HG03575 (cell line): ENCODE measurements around the gene SNX25.
"Not testable (repeated sequence)": the region's sequence is repeated elsewhere in the genome, so short reads cannot be mapped to it uniquely, and the experiment has no call there.

ENCODE experiments used
- ATAC-seq: cut with Tn5 transposase; IDR thresholded peaks from one replicate; pipeline ENCODE4 v1.9.1; 2021; ENCODE audit not compliant: unreplicated experiment, insufficient number of reproducible peaks, low FRiP score; ENCODE audit errors: extremely low read depth

Gene SNX25

DNA sequence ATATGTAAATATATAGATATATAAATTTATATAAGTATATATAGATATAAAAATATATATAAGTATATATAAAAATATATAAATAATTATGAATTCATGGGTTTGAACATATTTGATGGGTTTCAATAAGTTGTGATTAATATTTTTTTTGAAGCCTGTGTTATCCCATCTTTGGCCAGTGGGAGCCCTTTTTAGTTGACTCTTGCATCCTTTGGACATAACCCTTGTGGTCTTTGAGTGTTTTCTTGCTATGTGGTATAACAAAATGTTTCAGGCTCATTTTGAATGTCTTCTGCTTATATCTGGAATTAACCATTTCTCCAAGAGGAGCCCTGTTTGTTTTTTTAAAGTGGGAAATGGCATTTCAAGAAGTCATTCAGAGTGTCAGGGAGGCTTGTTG lies 15.2 kb downstream of the SNX25 start:
- ATAC-seq: no peak

DNA sequence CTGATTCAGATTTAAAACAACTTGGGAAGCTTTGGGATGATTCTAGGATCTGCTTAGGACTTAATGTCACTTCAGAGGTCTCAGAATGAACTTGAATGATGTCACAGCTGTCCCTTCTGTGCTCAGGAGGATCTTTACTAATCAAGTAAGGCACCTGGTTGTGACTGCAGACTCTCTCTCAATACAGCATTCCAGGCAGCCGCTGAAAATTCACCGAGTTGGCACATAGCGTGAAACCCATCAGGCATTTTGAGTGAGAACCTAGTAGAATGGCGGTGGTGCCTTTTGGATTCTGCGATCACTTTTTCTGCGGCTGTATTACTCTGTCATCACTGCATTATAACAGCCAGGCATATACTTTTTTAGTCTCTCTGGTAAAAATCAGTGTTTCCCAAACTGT lies 16.5 kb downstream of the SNX25 start:
- ATAC-seq: no peak

DNA sequence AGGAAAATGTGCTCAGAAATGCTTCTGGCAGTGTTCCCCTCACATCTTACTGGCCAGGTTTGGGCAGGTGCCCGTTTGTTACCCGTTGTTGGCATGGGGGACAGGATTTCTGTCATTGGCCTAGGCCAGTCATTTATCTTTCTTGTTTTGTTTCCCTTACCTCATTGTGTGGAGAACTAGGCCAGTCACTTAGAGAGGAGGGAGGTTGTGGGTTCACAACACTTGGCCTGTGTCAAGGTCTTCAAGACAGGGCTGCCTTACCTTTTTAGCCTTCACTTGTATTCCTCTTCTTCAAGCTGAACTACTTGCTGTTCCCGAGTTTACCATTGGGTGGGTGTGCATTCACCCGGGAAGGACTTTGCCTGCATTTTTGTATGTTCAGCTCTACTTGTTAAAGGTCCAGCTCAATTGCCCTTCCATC lies 17.7 kb downstream of the SNX25 start:
- ATAC-seq: no peak

DNA sequence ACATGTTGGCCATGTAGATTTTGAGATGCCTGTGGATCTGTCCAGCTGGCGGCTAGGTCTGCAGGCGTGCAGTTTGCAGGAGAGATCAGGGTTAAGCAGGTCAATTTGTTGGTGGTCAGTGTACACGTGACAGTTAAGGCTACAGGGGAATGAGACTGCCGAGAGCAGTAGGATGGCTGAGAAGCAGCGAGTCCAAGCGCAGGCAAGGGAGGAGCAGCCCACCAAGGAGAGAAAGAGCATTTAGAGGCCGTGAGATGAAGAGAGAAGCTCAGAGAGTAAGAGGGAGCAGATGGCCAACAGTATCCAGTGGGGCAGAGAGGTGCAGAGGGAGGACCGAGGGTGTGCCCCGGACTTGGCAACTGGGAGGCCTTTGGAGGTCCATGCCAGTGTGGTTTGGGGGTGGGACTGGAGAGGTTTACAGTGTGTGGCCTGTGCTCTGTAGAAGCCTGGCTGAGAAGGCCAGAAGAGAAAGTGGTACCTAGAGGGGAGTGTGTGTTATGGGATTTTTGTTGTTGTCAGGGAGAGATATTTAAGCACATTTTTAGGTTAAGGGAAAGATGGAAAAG lies 18.4 kb downstream of the SNX25 start:
- no peak for ATAC-seq

DNA sequence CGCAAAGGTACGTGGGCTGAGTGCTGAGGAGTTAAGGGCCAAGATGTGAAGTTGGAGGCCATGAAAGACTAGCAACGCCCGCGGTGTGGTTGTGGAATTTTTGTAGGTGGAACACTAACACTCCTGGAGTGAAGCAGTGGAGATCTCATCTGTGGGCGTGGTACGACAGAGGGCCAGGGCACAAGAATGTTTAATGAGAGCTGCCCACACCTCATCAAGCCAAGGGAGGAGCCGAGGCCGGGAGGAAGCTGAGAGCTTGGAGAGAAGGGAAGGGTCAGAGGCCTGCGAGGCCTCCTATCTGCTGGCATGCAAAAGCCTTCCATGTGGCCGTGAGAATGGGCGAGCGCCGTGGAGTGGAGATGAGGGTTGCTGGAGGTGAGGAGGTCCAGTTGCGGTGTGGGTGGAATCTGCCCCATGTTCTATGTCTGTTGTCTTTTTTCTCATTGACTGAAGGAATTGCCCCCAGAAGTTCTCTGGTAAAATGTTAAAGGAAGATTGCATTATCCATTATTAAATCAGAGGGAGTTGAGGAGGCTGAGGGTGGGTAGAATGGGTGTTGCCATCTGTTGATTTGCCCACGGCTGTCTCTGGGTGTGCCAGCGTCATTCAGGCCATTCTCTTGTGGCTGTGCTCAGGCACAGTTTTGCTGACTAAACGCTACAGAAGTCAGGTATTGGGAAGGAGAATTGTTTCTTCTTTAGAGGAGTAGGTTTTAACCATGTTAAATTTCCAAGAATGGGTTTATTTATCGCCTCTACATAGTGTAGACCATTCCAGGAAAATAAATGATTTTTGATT lies 19.8 kb downstream of the SNX25 start:
- no peak for ATAC-seq

DNA sequence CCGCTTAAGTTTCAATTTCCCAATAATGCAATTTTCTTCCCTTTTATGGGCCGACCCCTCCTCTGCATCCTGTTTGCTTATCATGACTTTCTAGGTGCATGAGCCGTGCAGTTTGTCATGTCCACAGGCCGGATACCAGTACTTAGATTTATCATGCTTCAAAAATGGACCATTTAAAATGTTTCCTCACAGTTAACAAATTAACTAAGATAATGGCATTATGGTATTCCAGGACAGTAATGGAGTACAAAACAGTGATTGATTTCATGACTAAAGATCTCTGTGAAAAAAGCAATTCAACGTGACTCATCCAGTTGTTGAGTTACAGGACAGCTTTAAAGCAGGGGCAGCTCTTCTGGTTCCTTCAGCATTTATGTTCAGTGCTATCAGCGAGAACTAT lies 23.0 kb downstream of the SNX25 start:
- ATAC-seq: no peak

DNA sequence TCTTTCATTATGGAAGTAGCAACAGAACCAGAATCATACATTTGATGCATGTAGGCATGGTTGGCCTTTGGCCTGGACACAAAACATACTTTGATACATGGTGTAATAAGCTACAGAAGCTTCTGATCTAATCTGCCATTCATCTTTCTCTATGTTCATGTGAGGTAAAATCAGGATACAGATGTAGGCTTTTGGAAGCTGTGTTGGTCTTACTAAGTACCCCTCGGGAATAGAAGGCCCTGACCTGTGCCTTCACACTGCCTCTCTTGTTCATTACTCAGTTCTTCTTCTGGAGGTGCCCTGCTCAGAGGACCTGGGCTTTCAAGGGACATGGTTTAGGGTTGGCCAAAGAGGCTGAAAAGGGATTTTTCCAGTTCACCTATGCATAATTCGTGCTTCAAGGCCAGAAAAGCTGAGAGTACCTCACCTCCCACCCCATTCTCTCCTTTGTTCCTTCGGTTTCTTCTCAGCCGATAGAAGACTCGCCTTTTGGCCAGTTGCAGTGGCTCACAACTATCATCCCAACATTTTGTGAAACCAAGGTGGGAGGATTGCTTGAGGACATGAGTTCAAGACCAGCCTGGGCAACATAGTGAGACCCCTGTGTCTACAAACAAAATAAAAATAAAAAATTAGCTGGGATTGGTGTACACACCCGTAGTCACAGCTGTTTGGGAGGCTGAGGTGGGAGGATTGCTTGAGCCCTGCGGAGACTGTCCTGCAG lies 25.9 kb downstream of the SNX25 start:
- no peak for ATAC-seq

DNA sequence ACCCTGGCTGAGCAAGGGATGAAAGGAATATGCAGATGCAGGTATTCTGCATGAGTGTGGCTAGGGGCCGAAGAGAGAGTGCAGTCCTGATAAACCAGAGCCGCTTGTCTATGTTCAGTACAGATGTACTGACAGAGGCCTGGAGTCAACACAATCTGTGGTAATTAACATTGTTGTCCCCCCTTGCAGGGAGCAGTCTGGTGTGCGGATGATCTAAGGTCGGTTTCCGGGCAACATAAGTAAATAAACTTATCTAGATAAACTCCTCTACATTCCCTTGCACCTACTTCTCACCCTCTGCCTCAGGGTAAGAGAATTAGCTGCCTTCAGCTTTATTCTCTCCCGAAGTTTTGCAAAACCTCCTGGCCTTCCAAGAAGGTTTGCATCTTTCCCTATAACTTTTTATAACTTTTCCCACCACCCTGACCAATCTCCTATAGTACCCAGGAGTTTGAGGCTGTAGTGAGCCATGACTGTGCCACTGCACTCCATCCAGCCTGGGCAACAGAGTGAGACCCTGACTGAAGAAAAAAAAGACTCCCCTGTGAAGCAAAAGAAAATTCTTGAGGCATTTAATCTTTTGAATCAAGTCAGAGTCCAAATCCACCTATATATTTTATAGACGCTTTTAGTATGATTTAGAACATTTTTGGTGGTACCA lies 26.6 kb downstream of the SNX25 start:
- ATAC-seq: no peak

DNA sequence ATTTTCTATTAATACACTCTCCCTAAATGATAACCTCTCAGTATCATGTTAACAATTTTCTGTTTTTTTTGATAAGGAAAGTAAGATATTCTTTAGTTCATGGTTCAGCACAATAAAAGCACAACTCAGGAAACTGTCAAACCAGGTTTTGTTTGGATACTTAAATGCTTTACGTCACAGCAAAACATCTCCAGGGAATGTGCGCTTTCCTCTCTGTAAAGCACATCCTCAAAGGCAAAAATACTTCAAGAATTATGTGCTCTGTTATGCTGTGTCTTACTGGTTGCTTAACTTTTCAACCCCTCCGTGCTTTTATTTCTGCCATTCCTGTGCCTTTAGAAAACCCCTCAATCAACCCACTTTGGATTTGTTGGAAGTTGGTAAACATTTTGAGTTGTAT lies 27.8 kb downstream of the SNX25 start:
- ATAC-seq: no peak

DNA sequence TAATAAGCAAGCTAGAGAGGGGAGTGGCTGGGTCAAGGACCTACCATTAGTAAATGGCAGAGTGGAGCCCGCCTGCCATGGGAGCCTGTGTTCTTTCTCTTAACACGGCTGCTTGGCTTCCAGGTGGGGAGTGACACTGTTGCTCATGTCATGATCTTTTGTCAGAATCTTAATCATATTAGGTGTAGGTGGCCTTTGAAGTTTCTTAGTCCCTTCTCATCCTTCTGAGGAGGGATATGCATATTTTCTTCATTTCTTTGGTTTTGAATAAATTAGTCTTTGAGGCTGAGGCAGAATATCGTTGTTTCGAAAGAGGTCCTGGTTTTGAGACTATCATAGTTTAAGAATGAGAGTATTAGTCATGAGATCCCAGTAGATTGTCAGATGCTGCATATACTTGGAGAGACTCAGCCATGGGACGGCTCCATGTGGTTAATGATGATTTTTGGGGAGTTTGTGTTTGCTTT lies 28.9 kb downstream of the SNX25 start:
- ATAC-seq: no peak

DNA sequence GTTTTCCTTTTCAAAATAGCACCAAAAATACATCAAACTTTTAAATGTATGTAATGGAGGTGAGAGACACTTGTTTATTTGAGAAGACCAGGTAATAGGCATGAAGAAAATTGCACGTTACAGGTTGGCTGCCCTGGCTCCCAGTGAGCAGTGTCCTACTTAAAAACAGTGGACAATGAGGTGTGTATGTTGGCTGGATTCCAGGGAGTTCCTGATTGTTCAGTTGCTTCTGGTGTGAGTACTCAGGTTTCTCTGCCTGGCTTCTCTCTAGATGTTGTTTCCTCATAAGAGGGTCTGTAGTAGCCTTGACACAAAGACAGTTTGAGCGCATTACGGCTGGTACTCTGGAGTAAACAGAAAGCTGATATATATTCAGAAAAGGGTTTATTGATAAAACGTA lies 29.4 kb downstream of the SNX25 start:
- ATAC-seq: no peak

DNA sequence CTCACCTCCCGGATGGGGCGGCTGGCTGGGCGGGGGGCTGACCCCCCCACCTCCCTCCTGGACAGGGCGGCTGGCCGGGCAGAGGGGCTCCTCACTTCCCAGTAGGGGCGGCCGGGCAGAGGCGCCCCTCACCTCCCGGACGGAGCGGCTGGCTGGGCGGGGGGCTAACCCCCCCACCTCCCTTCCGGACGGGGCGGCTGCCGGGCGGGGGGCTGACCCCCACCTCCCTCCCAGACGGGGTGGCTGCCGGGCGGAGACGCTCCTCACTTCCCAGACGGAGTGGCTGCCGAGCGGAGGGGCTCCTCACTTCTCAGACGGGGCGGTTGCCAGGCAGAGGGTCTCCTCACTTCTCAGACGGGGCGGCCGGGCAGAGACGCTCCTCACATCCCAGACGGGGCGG lies 31.1 kb downstream of the SNX25 start:
- ATAC-seq: not testable (repeated sequence)

DNA sequence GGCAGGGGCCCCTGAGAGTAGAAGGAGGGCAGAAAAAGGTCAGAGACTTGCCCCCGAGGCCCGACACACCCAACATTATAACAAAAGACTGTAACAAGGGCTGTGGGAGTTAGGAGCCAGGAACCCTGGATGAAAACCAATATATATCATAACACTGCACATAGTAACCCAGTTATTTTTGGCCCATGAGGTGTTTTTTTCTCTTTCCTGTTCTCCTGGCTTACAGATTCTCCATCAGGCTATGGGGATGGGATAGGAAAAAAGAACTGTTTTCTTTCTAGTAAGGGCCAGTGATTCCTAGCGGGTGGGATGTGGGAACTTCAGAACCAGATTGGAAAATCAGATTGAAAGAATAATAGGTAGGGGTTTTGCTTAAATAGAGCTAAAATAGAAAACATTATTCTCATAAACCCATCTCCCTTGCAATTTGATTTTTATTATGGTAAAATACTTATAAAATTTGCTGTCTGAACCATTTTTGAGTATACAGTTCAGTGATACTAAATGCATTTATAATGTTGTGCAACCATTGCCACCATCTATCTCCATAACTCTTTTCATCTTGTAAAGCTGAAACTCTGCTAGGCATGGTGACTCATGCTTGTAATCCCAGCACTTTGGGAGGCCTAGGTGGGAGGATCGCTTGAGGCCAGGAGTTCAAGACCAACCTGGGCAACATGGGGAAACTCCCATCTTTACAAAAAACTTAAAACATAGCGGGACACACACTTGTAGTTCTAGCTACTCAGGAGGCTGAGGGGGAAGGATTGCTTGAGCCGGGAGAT lies 33.5 kb downstream of the SNX25 start:
- ATAC-seq: no peak

DNA sequence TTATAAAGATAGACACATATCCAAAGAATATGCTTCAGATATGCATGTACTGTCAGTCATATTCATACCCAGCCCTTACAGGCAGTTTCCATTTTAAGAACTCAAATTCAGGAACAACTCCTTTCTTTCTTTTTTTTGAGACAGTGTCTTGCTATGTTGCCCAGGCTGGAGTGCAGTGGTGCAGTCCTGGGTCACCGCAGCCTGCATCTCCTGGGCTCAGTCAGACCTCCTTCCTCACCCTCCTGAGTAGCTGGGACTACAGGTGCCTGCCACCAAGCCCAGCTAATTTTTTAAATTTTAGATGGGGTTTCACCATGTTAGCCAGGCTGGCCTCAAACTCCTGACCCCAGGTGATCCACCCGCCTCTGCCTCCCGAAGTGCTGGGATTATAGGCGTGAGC lies 34.5 kb downstream of the SNX25 start:
- ATAC-seq: no peak

DNA sequence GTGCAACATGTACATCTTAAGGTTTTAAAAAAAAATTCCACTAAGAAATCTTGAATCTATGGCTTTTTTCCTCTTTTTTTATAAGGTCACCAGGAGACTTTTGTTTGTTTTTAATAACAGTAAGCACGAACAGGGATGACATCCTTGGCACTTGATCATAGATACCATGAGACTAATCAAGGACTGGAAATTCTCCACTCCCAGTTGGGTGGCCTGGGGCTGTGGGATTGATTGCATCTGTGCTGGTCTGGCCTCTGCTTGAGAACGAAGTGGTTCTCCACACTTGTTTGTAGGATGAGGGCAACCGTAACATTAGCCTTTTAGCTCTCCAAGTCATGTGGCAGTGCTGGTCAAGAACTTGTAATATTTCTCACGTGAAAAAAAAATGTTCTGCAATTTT lies 35.4 kb downstream of the SNX25 start:
- no peak for ATAC-seq

DNA sequence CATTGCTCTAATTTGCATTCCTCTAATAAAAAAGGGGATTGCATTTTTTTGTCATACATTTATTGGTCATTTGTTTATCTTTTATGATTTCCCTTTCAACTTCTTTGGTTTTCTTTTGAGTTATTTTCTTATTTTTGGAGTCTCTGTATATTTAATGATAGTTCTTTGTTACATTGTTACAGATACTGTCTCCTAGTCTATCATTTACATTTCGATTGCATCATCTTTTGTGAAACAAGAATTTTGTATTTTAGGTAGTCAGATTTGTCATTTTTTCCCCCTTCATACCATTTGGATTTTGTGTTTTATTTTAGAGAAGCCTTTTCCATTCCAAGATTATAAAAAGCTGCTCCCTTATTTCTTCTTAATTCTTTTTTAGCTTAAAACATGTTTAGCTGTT lies 37.1 kb downstream of the SNX25 start:
- ATAC-seq: no peak

DNA sequence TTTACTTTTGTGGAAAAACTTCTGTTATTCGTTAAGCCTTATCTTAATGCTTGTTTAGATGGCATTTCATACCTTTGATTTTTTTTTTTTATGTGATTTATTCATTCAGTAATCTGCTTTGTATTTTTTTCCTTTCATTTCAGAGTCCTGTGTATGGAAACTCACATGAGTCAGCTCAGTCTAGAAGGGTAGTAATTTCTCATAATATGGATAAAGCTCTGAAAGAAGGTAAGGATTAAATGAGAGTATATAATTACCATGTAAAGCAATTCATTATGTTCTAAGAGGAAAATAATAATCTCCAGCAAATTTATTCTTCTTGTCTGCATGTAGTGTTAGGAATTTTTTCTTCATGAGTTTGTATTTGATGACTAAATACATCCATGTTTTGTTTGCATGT lies 37.8 kb downstream of the SNX25 start:
- no peak for ATAC-seq

DNA sequence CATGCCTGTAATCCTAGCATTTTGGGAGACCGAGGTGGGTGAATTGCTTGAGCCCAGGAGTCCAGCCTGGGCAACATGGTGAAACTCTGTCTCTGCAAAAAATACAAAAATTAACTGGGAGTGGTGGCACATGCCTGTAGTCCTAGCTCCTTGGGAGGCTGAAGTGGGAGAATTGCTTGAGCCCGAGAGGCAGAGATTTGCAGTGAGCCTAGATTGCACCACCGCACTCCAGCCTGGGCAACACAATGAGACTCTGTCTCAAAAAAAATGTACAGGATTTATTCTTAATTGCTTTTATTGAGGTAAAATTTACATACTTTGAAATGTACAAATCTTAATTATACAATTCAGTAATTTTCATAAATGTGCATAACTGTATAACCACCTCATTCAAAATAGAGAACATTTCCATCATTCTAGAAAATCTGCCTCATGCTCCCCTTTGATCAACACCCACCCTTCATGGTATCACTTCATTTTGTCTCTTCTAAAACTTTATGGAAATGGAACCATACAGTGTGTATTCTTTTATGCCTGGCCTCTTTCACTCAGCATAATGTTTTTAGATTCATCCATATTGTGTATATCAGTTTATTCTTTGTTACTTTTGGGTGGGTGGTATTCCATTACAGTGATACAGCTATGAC lies 39.1 kb downstream of the SNX25 start:
- ATAC-seq: no peak

DNA sequence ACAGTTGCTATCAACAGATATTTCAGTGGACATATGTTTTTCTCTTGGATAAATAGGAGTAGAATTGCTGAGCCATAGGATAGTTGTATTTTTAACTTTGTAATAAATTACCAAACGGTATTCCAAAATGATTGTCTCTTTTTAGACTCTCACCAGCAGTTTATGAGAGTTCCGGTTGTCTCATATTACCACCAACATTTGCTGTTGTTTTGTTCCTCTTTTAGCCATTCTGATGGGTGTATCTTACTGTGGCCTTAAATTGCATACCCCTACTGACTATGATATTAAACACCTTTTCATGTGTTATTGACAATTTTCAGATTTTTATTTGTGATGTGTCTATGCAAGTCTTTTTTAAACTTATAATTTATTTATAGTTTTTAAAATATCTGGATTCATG lies 39.7 kb downstream of the SNX25 start:
- no peak for ATAC-seq
